Calu3 (cell line): Measurements from ENCODE around the gene MAP3K20. TPM values are rescaled to one million over a fixed set of nuclear protein-coding genes. Genes with fewer than 3 reads are reported as not detected.

Experiments used
- BruUV-seq: library from RNA; stranded (reverse); fragments of 400-500 nt; replicated peaks from 2 replicates; lab custom pipeline; 2021; lab: Mats Ljungman, UMichigan
- CTCF ChIA-PET: fragments of 300-600 bp; sonication (Branson Sonifier 250); formaldehyde crosslinking; loops from one replicate; lab custom pipeline; 2022; ENCODE audit warnings: antibody characterized with exemption; lab: Charles Lee
- DNase-seq: peaks from one replicate; pipeline ENCODE4 v3.0.0; 2022
- H3K27ac Mint-ChIP-seq: one replicate; pipeline ENCODE4 v1.8.0; 2022; ENCODE audit warnings: mixed read lengths; ENCODE audit not compliant: unreplicated experiment
- H3K27me3 Mint-ChIP-seq: one replicate; pipeline ENCODE4 v1.8.0; 2022; ENCODE audit warnings: mixed read lengths; ENCODE audit not compliant: unreplicated experiment
- H3K36me3 Mint-ChIP-seq: one replicate; pipeline ENCODE4 v1.8.0; 2022; ENCODE audit warnings: mild to moderate bottlenecking, moderate library complexity, mixed read lengths; ENCODE audit not compliant: insufficient read depth, unreplicated experiment
- H3K4me1 Mint-ChIP-seq: one replicate; pipeline ENCODE4 v1.8.0; 2022; ENCODE audit warnings: mild to moderate bottlenecking, low read depth, mixed read lengths; ENCODE audit not compliant: unreplicated experiment
- H3K4me3 Mint-ChIP-seq: one replicate; pipeline ENCODE4 v1.8.0; 2022; ENCODE audit warnings: mild to moderate bottlenecking, low read depth, moderate library complexity, mixed read lengths; ENCODE audit not compliant: unreplicated experiment
- H3K9me3 Mint-ChIP-seq: one replicate; pipeline ENCODE4 v1.8.0; 2022; ENCODE audit warnings: low read depth, mixed read lengths; ENCODE audit not compliant: unreplicated experiment
- CTCF ChIP-seq: fragments of 200-600 bp; IDR thresholded peaks from one replicate; pipeline ENCODE4 v1.8.0; 2022; ENCODE audit warnings: antibody characterized with exemption; ENCODE audit not compliant: unreplicated experiment
- intact Hi-C: fragments of 100-400 bp; cut with micrococcal nuclease; formaldehyde crosslinking; loops from one replicate; pipeline ENCODE4 v1.10.0; 2022; ENCODE audit not compliant: unreplicated experiment
- total RNA-seq: library from RNA; stranded (reverse); gene quantifications from 2 replicates; pipeline ENCODE4 v1.2.3, GENCODE V29; 2022

MAP3K20 gene
- total RNA-seq, 1 experiment from 2014 or later, result 37.0 TPM

DNA sequence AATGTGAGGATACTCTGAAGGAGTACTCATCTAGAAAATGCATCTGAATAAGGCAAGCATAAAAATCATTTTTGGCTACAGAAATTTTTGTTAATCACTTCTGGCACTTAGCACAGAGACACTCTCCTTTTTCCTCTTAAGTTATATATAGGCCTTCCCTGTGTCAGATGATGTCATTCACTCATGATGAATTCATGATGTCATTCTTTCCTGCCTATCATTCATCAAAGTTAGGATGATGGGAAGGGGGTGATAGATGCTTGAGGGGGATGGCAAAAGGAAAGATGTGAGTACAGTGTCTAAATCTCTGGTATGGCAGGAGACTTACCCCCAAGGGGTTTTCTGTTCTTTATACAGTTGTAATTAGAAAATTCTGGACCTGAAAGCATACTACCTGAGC, 42.0 kb downstream of the MAP3K20 start:
- intact Hi-C loops, result no loop called here
- no peaks in the 10 kb centered on the region for H3K36me3 Mint-ChIP-seq
- CTCF ChIA-PET, result no interaction called here
- H3K4me3 Mint-ChIP-seq, result no peak overlapping the region
- DNase-seq, result no peak
- H3K27ac Mint-ChIP-seq, result no peak overlapping the region
- TF ChIP-seq CTCF, result no peak
- H3K9me3 Mint-ChIP-seq, result peaks cover 2% of the 10 kb centered on the region
- H3K4me1 Mint-ChIP-seq, result no peaks in the 10 kb centered on the region
- H3K27me3 Mint-ChIP-seq, result no peaks in the 10 kb centered on the region
- no TSS peak for BruUV-seq

GRCh38 chr2:173118395-173118794, 42.7 kb downstream of the MAP3K20 start:
- BruUV-seq, result no TSS peak

GRCh38 chr2:173119069-173119807, 43.6 kb downstream of the MAP3K20 start:
- BruUV-seq, result no TSS peak
- TF ChIP-seq CTCF, result no peak
- H3K27me3 Mint-ChIP-seq, result no peaks in the 10 kb centered on the region
- no peak overlapping the region for H3K4me3 Mint-ChIP-seq
- CTCF ChIA-PET, result no interaction called here
- intact Hi-C loops, result no loop called here
- no peaks in the 10 kb centered on the region for H3K9me3 Mint-ChIP-seq
- no peak for DNase-seq
- no peaks in the 10 kb centered on the region for H3K4me1 Mint-ChIP-seq
- no peaks in the 10 kb centered on the region for H3K36me3 Mint-ChIP-seq
- no peak overlapping the region for H3K27ac Mint-ChIP-seq

More at GRCh38 chr2:173118395-173118794, 42.7 kb downstream of the MAP3K20 start:
- intact Hi-C loops, result no loop called here
- no peak for DNase-seq
- Mint-ChIP-seq H3K4me1 (no peaks in the 10 kb centered on the region), H3K36me3 (no peaks in the 10 kb centered on the region), H3K4me3 (no peak overlapping the region), H3K27me3 (no peaks in the 10 kb centered on the region), H3K9me3 (peaks cover under 1% of the 10 kb centered on the region), H3K27ac (no peak overlapping the region)
- no peak for TF ChIP-seq CTCF
- CTCF ChIA-PET, result no interaction called here

- Mint-ChIP-seq H3K9me3 (no peaks in the 10 kb centered on the region), H3K27ac (no peak overlapping the region), H3K27me3 (no peaks in the 10 kb centered on the region), H3K4me3 (no peak overlapping the region), H3K36me3 (no peaks in the 10 kb centered on the region), H3K4me1 (no peaks in the 10 kb centered on the region)
- CTCF ChIA-PET, result interaction anchor here (0.6 kb wide), 1 partner anchor 1113 kb away, joined by 3 read pairs; no protein-coding TSS in a partner anchor
- no peak for DNase-seq
- intact Hi-C loops, result no loop called here
- TF ChIP-seq CTCF, result no peak
- no TSS peak for BruUV-seq
These were observed 44.3 kb downstream of the MAP3K20 start for GRCh38 chr2:173119944-173120343.
